Activated CD4-positive, CD25-positive, alpha-beta regulatory T cell (primary cell): ENCODE measurements around the gene INHBC.
"Not testable (repeated sequence)": the region's sequence is repeated elsewhere in the genome, so short reads cannot be mapped to it uniquely, and the experiment has no call there.

Source experiments
- DNase-seq, 4 experiments: peaks; one replicate each; lab custom pipeline; 2025; lab: John Stamatoyannopoulos, UW

INHBC gene

DNA sequence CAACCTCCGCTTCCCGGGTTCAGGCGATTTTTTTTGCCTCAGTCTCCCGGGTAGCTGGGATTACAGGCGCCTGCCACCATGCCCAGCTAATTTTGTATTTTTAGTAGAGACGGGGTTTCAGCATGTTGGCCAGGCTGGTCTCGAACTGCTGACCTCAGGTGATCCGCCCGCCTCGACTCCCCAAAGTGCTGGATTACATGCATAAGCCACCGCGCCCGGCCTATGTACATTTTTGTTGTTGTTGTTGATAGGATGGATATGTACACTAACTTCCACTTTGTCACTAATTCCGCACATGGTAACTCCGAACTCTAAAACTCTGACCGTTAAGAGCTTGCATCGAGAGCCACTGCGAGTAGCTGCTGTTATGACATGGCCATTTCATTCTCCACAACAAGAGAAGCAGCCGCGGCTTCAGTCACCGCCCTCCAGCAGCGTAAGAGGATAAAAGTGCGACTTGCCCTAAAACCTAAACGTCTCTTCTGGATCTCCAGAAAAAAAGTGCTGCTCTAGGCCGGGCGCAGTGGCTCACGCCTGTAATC, 52.5 kb downstream of the INHBC start:
- no peak for DNase-seq

DNA sequence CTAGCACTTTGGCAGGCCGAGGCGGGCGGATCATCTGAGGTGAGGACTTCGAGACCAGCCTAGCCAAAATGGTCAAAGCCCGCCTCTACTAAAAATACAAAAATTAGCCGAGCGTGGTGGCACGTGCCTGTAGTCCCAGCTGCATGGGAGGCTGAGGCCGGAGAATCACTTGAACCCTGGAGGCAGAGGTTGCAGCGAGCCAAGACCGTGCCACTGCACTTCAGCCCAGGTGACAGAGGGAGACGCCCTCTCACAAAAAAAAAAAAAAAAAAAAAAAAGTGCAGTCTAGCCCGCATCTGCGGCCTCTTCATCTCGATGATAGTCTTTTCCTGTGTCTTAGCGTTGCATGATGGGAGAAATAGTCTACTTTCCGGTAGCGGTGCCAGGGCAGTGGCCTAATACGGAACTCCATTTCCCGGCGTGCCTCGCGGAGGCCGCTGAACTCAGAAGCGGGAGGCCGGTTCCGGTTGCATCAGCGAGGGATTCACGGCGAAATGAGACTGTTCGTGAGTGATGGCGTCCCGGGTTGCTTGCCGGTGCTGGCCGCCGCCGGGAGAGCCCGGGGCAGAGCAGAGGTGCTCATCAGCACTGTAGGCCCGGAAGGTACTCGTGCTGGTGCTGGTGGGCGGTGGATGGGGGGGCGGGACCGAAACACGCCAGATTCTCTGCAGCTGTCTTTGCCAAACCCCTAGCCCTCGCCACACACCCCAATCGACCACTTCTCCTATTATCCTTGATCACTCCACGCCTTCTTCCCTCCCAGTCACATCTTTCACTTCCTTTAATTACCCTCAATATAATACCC, 53.2 kb downstream of the INHBC start, which contains the start of gene MARS1:
MARS1 (plus strand) TSS at position 472 of the 805 bp plus-strand sequence; CDS start at position 495, 23 bp downstream.
- peak; percentile 74 to 85 (median 82) for DNase-seq

DNA sequence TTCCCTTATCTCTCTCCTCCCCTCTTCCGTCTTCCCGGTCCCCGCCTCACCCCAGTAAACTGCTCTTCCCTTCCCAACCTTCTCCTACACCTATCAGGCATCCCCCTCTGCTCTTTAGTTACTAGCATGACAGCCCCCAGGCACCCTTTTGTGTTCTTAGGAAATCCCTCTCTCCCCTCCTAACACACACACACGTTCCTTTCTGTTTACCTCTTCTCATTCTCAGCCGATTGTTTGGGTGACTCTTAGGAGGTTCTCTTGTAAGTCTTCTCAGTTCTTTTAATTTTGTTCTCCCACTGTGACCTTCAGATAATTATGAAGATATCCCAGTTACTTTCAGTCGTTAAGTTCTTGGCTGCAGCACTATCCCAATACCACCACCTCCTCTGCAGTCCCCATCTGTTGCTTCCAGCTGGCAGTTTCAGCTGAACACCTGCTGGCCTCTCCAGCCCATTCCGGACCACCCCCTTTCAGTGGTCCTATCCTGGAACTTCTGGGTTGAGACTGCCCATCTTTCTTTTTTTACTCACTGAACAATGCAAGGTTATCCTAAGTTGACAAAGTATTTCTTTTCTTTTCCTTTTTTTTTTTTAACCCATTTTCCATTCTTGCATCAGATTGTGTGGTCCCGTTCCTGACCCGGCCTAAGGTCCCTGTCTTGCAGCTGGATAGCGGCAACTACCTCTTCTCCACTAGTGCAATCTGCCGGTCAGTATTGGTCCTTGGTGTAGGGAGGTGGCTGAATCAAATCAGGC, 54.0 kb downstream of the INHBC start:
- no peak for DNase-seq

DNA sequence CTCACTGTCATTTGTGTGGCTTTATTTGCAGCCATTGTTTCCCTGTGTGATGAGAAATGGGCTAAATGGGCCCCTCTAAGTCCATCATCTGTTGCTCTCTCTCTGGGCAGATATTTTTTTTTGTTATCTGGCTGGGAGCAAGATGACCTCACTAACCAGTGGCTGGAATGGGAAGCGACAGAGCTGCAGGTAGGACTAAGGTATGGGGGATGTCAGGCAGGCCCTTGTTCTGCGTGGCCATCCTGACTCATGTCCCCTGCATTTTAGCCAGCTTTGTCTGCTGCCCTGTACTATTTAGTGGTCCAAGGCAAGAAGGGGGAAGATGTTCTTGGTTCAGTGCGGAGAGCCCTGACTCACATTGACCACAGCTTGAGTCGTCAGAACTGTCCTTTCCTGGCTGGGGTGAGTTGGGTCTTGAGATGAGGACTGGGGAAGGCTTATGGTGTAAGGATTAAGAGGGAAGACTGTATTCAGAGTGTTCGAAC, 54.6 kb downstream of the INHBC start:
- DNase-seq = no peak

DNA sequence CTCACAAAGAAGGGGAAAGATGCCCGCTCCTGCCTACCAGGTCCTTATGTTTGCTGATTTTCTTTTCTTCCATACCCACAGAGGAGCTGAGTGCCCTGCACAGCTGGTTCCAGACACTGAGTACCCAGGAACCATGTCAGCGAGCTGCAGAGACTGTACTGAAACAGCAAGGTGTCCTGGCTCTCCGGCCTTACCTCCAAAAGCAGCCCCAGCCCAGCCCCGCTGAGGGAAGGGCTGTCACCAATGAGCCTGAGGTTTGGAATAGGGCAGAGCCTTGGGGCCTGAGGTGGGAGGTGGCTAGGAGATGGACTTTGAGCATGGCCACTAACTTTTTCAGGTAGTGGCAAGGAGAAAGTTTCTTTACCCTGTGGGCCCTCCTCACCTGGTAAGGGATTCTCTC, 55.5 kb downstream of the INHBC start:
- no peak for DNase-seq

DNA sequence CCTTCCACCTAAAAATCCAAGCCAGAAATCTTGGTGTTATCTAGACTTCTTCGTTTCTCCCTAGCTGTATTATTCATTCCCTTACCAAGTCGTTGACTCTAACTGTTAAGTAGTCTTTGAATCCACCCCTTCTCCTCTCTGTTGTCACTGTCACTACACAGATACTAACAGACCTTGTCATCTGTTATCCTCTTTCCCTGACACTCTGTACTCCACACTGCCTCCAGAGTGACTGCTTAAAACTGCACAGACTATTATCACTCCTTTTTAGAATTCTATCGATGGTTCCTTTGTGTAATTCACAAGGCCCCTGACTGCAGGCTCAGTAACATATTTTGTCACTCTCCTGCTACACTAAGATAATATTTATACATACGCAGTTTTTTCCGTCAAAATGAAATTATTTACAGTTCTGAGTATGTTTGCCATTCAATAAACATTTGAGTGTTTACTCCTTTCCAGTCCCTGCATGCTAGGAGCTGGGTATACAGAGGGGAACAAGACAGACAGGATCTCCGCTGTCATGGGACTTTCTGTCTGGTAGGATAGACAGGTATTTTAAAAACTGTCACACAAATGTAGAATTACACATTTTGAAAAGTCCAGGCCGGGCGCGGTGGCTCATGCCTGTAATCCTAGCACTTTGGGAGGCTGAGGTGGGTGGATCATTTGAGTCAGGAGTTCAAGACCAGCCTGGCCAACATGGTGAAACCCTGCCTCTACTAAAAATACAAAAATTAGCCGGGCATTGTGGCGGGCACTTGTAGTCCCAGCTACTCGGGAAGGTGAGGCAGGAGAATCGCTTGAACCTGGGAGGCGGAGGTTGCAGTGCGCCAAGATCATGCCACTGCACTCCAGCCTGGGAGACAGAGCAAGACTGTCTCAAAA, 57.1 kb downstream of the INHBC start:
- no peak for DNase-seq

DNA sequence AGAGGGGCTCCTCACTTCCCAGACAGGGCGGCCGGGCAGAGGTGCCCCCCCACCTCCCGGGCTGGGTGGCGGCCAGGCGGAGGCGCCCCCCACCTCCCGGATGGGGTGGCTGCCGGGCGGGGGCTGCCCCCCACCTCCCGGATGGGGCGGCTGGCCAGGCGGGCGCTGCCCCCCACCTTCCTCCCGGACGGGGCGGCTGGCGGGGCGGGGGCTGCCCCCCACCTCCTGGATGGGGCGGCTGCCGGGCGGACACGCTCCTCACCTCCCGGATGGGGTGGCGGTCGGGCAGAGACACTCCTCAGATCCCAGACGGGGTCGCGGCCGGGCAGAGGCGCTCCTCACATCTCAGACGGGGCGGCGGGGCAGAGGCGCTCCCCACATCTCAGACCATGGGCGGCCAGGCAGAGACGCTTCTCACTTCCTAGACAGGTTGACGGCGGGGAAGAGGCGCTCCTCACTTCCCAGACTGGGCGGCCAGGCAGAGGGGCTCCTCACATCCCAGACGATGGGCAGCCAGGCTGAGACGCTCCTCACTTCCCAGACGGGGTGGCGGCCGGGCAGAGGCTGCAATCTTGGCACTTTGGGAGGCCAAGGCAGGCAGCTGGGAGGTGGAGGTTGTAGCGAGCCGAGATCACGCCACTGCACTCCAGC, 60.6 kb downstream of the INHBC start:
- DNase-seq = not testable (repeated sequence)

DNA sequence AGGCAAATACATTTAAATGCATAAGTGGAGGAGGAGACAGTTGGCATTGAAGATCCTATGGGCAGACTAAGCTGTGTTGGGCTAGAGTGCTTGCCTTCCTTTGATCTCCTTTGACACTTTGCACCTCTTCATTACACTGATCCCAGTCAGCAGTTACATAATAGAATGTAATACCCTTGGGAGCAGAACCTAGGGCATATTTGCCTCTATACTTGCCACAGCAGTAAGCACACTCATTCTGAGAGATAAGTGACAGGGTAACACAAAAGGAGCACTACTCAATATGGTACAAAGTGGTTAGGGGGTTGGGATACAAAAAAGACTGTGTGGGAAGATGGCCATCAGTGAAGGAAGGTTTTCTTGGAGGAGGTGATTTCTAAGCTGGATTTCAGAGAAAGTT, 62.2 kb downstream of the INHBC start:
- DNase-seq = no peak

DNA sequence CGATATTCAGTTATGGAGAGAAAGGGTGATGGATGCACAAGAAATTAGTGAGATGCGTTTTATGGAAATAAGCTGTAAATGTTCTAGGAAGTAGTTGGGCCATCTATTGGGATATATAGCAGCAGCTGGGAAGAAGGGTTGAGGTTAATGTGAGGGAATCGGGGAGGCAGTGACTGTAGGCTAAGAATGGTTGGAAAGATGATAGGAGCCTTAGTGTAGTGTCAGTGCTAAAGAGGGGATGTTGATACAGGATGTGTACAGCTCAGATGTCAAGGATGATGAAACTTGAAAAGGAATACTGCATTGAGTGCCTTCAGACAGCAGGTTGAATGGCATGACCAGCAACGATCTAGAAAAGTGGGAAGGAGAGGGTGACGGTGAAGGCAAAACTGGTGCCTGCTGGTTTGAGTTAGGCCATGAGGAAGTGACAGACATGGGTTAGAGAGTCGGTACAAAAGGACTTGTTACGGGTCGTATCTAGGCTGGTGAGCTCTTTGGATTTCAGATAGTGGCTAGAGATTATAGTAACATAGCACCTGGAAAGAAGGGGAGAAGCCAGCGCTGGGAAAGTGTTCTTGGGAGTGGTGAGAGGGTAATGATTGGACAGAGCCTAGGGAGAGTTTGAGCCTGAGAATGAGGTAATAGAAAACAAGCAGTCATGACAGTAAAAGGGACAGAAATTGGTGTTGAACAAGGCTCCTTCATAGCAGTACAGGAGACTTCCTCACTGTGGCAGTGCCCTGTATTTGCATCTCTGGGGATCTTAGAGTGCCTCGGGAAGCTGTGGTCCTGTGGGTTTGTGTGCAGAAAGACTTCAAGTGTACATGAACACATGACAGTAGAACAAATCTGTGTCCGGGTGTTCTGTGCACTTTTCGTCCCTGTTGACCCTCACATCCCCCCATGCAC, 62.9 kb downstream of the INHBC start:
- DNase-seq = no peak

DNA sequence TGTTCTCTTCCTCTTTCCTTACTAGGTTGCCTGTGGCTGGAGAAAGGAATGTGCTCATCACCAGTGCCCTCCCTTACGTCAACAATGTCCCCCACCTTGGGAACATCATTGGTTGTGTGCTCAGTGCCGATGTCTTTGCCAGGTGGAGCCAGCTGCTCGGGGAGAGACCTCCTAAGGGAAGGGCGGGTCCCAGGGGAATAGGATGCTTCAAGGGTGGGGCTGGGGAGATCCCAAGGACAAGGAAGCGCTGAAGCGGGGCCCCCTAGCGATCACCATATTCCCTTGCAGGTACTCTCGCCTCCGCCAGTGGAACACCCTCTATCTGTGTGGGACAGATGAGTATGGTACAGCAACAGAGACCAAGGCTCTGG, 63.5 kb downstream of the INHBC start:
- DNase-seq = no peak

DNA sequence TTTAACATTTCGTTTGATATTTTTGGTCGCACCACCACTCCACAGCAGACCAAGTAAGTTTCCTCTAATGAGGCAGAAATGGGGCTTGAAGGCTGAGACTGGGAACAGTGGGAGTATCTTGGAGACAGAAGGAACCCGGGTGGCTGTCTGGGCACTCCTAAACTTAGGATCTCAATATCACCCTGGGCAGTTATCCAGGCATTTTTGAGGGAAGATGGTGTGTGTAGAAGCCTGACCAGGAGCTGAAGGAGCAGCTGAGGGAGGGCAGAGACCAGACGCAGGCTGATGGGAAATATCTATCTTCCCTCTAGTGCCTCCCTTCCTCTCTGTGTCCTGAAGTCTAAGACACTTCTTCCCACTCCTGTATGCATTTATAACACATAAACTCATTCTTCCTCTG, 64.0 kb downstream of the INHBC start:
- no peak for DNase-seq

DNA sequence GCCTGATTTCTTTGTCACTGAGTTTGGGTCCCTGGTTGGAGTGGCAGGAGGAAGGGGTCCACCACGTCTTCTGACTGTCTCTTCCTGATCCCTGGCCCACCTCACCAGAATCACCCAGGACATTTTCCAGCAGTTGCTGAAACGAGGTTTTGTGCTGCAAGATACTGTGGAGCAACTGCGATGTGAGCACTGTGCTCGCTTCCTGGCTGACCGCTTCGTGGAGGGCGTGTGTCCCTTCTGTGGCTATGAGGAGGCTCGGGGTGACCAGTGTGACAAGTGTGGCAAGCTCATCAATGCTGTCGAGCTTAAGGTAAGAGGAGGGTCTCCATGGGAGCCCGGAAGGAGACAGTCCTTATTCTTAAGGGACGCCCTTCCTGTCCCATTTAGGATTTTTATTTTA, 65.6 kb downstream of the INHBC start:
- DNase-seq = no peak
